HG02970 (cell line): Measurements from ENCODE around the gene RGS9.
"Not testable (repeated sequence)": the region's sequence is repeated elsewhere in the genome, so short reads cannot be mapped to it uniquely, and the experiment has no call there.

Experiments used
- ATAC-seq: cut with Tn5 transposase; IDR thresholded peaks from one replicate; pipeline ENCODE4 v1.9.1; 2021; ENCODE audit warnings: mild to moderate bottlenecking, moderate library complexity, moderate number of reproducible peaks; ENCODE audit not compliant: unreplicated experiment, low FRiP score

RGS9 gene

DNA sequence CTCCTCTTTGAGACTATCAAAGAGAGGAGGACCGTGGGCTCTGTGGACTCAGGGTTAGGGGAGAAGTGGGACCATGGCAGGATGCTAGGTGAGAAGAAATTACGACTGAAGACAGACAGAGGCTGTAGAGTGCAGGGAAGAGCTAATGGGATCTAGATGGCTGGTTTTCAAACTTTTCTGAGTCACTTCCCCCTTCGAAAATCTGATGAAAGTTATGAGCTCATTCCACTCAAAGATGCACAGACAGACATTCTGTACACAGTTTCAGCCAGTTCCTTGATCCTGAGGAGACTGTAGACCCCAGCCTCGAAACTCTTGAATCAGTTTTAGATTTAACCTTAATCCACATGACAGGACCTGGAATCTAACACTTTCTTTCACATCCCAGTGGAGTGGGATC, 40.7 kb downstream of the RGS9 start:
- no peak for ATAC-seq

- ATAC-seq = not testable (repeated sequence)
Observed at GRCh38 chr17:65180276-65180675, 43.1 kb downstream of the RGS9 start.

DNA sequence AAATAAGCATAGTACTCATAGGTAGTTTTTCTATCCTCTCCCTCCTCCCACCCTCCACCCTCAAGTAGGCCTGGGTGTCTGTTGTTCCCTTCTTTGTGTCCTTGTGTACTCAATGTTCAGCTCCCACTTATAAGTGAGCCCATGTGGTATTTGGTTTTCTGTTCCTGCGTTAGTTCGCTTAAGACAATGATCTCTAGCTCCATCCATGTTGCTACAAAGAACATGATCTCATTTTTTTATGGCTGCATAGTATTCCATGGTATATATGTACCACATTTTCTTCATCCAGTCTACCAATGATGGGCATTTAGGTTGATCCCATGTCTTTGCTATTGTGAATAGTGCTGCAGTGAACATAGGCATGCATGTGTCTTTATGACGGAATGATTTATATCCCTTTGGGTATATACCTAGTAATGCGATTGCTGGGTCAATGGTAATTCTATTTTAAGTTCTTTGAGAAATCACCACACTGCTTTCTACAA, 43.6 kb downstream of the RGS9 start:
- ATAC-seq = not testable (repeated sequence)

GRCh38 chr17:65181237-65182061, 44.3 kb downstream of the RGS9 start:
- ATAC-seq = peak; percentile 60

DNA sequence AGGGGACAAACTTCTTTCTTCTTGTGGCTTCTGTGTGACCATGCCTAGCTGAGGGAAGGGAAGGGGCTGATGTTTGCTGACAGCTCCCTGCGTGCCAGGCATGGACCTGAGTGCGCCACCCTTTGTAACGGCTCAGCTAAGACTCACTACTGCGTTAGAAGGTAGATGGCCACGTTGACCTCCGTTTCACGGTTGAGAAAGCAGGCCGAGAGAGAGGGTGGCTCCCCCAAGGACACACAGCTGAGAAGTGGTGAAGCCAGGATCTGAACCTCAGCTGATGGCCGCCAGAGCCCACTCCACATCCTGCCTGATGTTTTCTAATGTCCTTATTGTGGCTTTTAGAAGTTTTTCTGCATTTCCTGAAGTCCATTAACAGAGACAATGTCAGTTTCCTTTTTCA, 45.1 kb downstream of the RGS9 start:
- ATAC-seq = no peak

- no peak for ATAC-seq
Observed at GRCh38 chr17:65183736-65184135, 46.6 kb downstream of the RGS9 start.

DNA sequence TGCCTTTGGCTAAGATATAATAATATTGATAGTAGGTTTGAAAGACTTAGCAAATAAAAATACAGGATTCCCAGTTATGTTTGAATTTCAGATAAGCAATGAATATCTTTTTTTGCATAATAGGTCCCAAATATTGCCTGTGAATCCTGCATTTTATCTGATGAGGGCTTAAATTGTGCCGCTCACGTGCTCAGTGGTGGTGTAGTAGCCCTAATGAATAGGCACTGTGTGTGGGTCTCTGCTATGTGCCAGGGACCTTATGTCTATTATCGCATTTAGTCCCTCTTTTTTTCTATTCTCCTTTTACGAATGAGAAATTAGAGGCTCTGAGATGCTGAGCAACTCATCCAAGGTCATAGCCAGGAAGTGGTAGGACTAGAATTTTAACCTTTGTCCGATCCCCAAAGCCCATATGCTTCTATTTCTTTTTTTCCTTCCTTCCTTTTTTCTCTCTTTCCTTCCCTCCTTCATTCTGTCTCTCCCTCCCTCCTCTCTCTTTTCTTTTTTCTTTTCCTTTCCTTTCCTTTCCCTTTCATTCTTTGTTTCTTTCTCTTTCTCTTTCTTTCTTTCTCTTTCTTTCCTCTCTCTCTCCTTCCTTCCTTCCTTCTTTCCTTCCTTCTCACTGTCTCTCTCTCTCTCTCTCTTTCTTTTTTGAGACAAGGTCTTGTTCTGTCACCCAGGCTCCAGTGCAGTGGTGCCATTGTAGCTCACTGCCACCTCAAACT, 47.2 kb downstream of the RGS9 start:
- ATAC-seq = no peak

- no peak for ATAC-seq
Observed at GRCh38 chr17:65185062-65185461, 47.9 kb downstream of the RGS9 start.

GRCh38 chr17:65185668-65186382, 48.7 kb downstream of the RGS9 start:
- no peak for ATAC-seq

- ATAC-seq = no peak
Observed at GRCh38 chr17:65190467-65191097, 53.4 kb downstream of the RGS9 start.

DNA sequence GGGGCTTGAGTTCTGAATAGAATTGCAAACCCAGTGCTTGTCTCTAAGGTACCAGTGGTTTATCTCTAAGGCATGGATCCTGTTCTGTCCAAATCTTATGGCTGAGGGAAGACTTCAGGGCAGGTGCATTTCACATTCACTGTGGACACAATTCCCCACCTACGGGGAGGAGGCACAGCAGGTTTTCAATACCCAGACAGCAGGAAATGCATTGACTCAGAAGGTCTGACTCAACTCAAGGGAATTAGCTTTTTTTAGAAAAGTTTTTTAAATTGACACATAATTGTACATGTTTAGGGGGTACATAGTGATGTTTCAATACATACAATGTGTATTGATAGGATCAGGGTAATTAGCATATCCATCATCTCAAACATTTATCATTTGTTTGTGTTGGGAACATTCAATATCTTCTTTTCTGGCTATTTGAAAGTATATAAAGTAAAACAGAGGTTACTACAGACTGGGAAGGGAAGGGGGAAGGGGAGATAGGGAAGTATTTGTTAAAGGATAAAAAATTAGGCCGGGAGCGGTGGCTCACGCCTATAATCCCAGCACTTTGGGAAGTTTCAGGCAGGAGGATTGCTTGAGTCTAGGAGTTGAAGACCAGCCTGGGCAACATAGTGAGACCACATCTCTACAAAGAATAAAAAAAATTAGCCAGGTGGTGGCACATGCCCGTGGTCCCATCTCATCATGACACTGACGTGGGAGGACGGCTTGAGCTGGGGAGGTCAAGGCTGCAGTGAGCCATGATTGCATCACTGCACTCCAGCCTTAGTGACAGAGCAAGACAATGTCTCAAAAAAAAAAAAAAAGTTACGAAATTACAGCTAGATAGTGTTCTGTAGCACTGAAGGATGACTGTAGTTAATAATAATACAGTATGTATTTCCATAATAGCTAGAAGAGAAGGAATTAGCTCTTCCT, 54.9 kb downstream of the RGS9 start:
- no peak for ATAC-seq

DNA sequence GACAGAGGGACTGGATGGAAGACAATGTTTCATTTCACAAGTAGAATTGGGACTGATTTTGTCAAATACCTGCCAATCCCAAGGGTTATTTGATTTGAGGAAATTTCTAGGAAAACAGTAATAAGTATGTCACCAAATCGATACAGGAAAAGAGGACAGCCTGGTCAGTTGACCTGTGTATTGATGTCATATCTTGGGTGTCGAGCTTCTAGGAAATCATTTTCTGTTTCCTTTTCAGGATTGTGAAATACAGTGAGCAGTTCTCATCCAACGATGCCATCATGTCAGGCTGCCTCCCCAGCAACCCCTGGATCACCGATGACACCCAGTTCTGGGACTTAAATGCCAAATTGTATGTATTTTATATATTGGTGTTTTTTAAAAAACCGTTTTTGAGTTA, 56.1 kb downstream of the RGS9 start:
- ATAC-seq = no peak

DNA sequence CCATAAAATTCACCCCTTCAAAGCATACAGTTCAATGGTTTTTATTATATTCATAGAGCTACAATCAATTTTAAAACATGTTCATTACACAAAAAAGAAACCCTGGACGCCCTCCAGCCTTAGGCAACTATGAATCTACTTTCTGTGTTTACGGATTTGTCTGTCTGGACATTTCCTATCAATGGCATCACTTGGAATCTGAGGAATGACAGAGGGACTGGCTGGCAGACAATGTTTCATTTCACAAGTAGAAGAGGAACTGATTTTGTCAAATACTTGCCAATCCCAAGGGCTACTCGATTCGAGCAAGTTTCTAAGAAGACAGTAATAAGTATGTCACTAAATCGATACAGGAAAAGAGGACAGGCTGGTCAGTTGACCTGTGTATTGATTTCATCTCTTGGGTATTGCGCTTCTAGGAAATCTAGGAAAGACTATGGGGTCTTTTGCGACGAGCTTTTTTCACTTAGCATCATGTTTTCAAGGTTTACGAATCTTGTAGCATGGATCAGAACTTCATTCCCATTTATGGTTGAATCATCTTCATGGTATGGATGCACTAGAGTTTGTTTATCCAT, 56.6 kb downstream of the RGS9 start:
- no peak for ATAC-seq

GRCh38 chr17:65194670-65195334, 57.6 kb downstream of the RGS9 start:
- ATAC-seq = no peak

- no peak for ATAC-seq
Observed at GRCh38 chr17:65195716-65196115, 58.5 kb downstream of the RGS9 start.

DNA sequence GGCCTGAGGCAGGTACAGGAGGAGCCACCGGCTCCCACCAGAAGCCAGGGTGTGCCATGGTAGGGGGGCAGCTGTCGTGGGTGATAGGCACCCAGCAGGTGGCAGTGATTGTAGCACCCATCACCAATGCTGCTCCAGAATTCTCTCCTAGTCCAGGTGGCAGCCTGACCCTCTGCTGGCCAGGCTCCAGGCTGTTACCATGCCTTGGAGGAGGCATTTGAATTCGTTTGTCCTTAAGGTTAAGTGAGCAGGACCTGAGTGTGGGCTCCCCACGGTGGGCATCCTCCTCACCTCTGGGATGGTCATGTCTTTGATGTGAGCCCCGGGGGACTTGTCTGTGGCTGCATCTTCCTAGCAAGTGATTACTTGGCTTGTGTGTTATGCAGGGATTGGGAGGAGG, 59.4 kb downstream of the RGS9 start:
- ATAC-seq = no peak

DNA sequence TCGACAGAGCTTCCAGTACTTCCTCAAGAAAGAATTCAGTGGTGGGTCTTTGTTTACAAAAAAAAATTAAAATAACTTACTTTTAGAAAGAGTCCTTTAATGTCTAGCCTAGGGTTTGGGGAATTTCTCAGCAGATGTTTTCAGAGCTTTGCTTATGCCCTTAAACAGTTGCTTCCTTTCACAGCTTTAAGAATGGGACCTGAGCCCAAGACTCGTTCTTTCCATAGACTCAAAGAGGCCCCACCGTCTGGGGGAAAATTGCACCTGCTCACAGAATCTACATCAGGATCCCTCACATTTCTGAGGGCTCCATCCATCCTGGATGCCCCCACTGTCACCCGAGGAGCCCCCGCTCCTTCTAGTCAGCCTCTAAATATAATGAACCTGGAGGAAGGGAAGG, 60.0 kb downstream of the RGS9 start:
- ATAC-seq = no peak

DNA sequence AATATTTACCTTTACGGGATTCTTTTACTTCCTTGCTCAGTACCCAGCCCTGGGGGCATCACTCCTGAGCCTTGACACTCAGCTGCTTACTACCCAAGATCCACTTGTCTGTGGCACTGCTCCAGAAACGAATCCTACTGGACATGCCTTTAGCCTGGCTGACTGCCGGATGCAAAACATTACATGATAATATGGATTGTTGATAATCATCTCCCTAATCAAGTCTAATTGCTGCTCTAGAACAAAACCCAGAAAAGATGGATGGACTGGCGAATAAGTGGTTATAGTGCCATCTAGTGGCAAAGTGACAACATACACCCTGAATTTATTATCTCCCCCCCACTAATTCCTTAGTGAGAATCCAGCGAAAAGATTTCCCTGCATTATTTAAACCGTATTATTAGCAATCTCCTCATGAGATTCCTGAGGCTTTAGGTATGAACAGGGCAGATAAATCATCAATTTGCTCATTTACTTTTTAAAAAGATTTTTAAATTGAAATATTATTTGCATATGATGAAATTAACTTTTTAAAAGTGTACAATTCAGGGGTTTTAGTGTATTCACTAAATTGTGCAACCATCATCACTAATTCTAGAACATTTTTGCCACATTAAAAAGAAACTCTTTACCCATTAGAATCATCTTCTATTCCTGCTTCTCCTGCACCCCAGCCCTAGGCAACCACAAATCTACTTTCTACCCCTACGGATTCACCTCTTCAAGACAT, 61.6 kb downstream of the RGS9 start:
- no peak for ATAC-seq
